Fibroblast of the aortic adventitia (primary cell): ENCODE data around the gene DECR2. TPM values are rescaled to one million over a fixed set of nuclear protein-coding genes. Genes with fewer than 3 reads are reported as not detected.

Source experiments
- DNase-seq: peaks from one replicate; pipeline ENCODE4 v3.0.0-alpha.2; 2010; ENCODE audit warnings: low read depth
- H3K4me3 ChIP-seq: 2 replicates; pipeline ENCODE4 v1.5.1; 2011; ENCODE audit warnings: low read depth, mild to moderate bottlenecking, control low read depth, low read length, moderate library complexity
- CTCF ChIP-seq: IDR thresholded peaks from 2 replicates; pipeline ENCODE4 v1.5.1; 2011; ENCODE audit warnings: mild to moderate bottlenecking, low read length, control low read depth, inconsistent platforms; ENCODE audit not compliant: insufficient read depth
- total RNA-seq: library from RNA; depleted of rRNA; stranded (reverse); fragments of >200 nt; gene quantifications from 2 replicates; pipeline ENCODE4 v1.2.3, GENCODE V29; 2012; ENCODE audit warnings: low replicate concordance

The DECR2 gene
- total RNA-seq, 1 donor = 8.1 TPM

- H3K4me3 ChIP-seq = no peak overlapping the region
- no peak for TF ChIP-seq CTCF
Observed at GRCh38 chr16:363110-363765, 38.4 kb upstream of the DECR2 start.

GRCh38 chr16:363766-364490 is 37.8 kb upstream of the DECR2 start:
- TF ChIP-seq CTCF = no peak
- H3K4me3 ChIP-seq = no peak overlapping the region
- no peak for DNase-seq

More at GRCh38 chr16:363110-363765, 38.4 kb upstream of the DECR2 start:
- DNase-seq = no peak

GRCh38 chr16:364595-365491 is 36.8 kb upstream of the DECR2 start:
- no peak for TF ChIP-seq CTCF
- DNase-seq = no peak
- no peak overlapping the region for H3K4me3 ChIP-seq

- no peak for TF ChIP-seq CTCF
- DNase-seq = no peak
- H3K4me3 ChIP-seq = no peak overlapping the region
Observed at GRCh38 chr16:366476-366875, 35.2 kb upstream of the DECR2 start.

GRCh38 chr16:367333-367903 is 34.3 kb upstream of the DECR2 start:
- no peak overlapping the region for H3K4me3 ChIP-seq
- DNase-seq = no peak
- TF ChIP-seq CTCF = no peak

GRCh38 chr16:368388-369158 is 33.1 kb upstream of the DECR2 start:
- no peak overlapping the region for H3K4me3 ChIP-seq
- TF ChIP-seq CTCF = no peak
- no peak for DNase-seq
